ENCODE data around the gene KRR1. TPM values are rescaled to one million over a fixed set of nuclear protein-coding genes. Genes with fewer than 3 reads are reported as not detected.

Gene KRR1
- total and polyA plus RNA-seq, 2 of the 13 experiments (the other 11 are each of a cell fraction or from before 2014, with no cell fraction given), result 19.3 to 103 TPM

- TF ChIP-seq ZNF496 (CRISPR knock-in tag; IDR thresholded peaks at IDR 0.05; ENCODE audit: insufficient replicate concordance) (no peak), DR1 (CRISPR knock-in tag; IDR thresholded peaks at IDR 0.05) (no peak), ZNF775 (CRISPR knock-in tag; IDR thresholded peaks at IDR 0.05; ENCODE audit: borderline replicate concordance) (no peak)
Observed at GRCh38 chr12:75529826-75530225, 18.4 kb upstream of the KRR1 start (continued).

GRCh38 chr12:75529316-75529715 is 17.9 kb upstream of the KRR1 start:
- H3K79me2 ChIP-seq (ENCODE audit: insufficient read depth, low read length), result no peaks in the 10 kb centered on the region
- ChIA-PET POLR2A (no interaction called here), CTCF (ENCODE audit: low intra/inter-chr PET ratio, low total read pairs) (no interaction called here)
- no peaks in the 10 kb centered on the region for H4K20me1 ChIP-seq (ENCODE audit: insufficient read depth, low read length)
- 32% methylated on average over 1 of the region's 1 CpG for WGBS (ENCODE audit: low lambda C conversion rate)
- in situ Hi-C loops (cut with HindIII; ENCODE audit: extremely low pct_ligation_motif_present, low pct_unique_long_range_greater_than_20kb), result loop anchor here (25.0 kb wide), 1 partner anchor 933 kb away; no protein-coding TSS in a partner anchor
- ATAC-seq (no peak), DNase-seq (ENCODE audit: low spot score) (no peak), FAIRE-seq (no peak)
- no peak overlapping the region for H3K4me3 ChIP-seq (replicated peaks in 1 of 3; ENCODE audit: insufficient read depth in 1 of 3, low read depth in 2 of 3, low read length in 3 of 3)
- H3K4me1 ChIP-seq (ENCODE audit: insufficient read depth, low read length), result peaks cover 5% of the 10 kb centered on the region; the same call in 1 of the 2 replicates
- intact Hi-C loops (cut with micrococcal nuclease; ENCODE audit: unreplicated experiment), result loop anchor here (10.0 kb wide), 3 partner anchors 95 to 935 kb away; no protein-coding TSS in a partner anchor
- H3K9me3 ChIP-seq (ENCODE audit: low read length), result no peaks in the 10 kb centered on the region
- H3K36me3 ChIP-seq (replicated peaks in 1 of 2; ENCODE audit: control insufficient read depth in 1 of 2, insufficient read depth in 2 of 2, low read length in 2 of 2), result no peaks in the 10 kb centered on the region
- no TSS peak for BruUV-seq (replicated peaks)
- H3K27ac ChIP-seq (ENCODE audit: extremely low read length, insufficient read depth, low read length), result no peak overlapping the region
- H3K4me2 ChIP-seq (ENCODE audit: low read depth, low read length), result no peak overlapping the region
- H2AFZ ChIP-seq (ENCODE audit: low read length), result no peak overlapping the region
- no peak overlapping the region for H3K9ac ChIP-seq (ENCODE audit: insufficient read depth, low read depth, low read length)
- H3K27me3 ChIP-seq (ENCODE audit: control insufficient read depth in 1 of 2, insufficient read depth in 2 of 2, low read length in 2 of 2), result no peaks in the 10 kb centered on the region; a peak in 1 of 5 replicates
- TF ChIP-seq RXRA (CRISPR knock-in tag; IDR thresholded peaks at IDR 0.05), result no peak
- TF ChIP-seq KLF13 (CRISPR knock-in tag; IDR thresholded peaks at IDR 0.05), result no peak
- TF ChIP-seq ZNF609 (CRISPR knock-in tag; IDR thresholded peaks at IDR 0.05; ENCODE audit: borderline replicate concordance), result no peak
- no peak for TF ChIP-seq ZFAT (CRISPR knock-in tag; conservative IDR thresholded peaks at IDR 0.05)
- TF ChIP-seq UBTF (CRISPR knock-in tag; IDR thresholded peaks at IDR 0.05), result no peak
- no peak for TF ChIP-seq FOSL1 (CRISPR knock-in tag; IDR thresholded peaks at IDR 0.05; ENCODE audit: borderline replicate concordance)
- no peak for TF ChIP-seq ZNF230 (CRISPR knock-in tag; IDR thresholded peaks at IDR 0.05)
- TF ChIP-seq IRF9 (CRISPR knock-in tag; IDR thresholded peaks at IDR 0.05; ENCODE audit: borderline replicate concordance), result no peak
- TF ChIP-seq ZBTB37 (CRISPR knock-in tag; IDR thresholded peaks at IDR 0.05), result no peak
- TF ChIP-seq ZNF350 (CRISPR knock-in tag; IDR thresholded peaks at IDR 0.05; ENCODE audit: borderline replicate concordance, low read depth), result no peak
- TF ChIP-seq TAF1 (CRISPR knock-in tag; IDR thresholded peaks at IDR 0.05), result no peak
